Tibial nerve (tissue), 3 donors: ENCODE data around the gene TMCC1.

Experiments used
- POLR2A ChIP-seq, 2 donors: fragments of 450-650 bp; IDR thresholded peaks; one replicate each; pipeline ENCODE4 v1.6.1; 2017; ENCODE audit warnings: antibody characterized with exemption in 2 of 2, mild to moderate bottlenecking in 2 of 2, moderate library complexity in 2 of 2
- TF ChIP-seq, protein P1 (sequence below), 5 experiments: fragments of 200-600 bp in 3 of 5; fragments of 450-650 bp in 2 of 5; sonication (generic) in 3 of 5; IDR thresholded peaks; one replicate each; pipeline ENCODE4 v1.5.1; 2016 to 2019; ENCODE audit warnings: antibody characterized with exemption in 5 of 5, mild to moderate bottlenecking in 3 of 5, moderate library complexity in 2 of 5

GRCh38 chr3:129911261-129911861 lies 17.9 kb upstream of the TMCC1 start:
- TF ChIP-seq, protein P1, sequence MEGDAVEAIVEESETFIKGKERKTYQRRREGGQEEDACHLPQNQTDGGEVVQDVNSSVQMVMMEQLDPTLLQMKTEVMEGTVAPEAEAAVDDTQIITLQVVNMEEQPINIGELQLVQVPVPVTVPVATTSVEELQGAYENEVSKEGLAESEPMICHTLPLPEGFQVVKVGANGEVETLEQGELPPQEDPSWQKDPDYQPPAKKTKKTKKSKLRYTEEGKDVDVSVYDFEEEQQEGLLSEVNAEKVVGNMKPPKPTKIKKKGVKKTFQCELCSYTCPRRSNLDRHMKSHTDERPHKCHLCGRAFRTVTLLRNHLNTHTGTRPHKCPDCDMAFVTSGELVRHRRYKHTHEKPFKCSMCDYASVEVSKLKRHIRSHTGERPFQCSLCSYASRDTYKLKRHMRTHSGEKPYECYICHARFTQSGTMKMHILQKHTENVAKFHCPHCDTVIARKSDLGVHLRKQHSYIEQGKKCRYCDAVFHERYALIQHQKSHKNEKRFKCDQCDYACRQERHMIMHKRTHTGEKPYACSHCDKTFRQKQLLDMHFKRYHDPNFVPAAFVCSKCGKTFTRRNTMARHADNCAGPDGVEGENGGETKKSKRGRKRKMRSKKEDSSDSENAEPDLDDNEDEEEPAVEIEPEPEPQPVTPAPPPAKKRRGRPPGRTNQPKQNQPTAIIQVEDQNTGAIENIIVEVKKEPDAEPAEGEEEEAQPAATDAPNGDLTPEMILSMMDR (IDR thresholded peaks at IDR 0.05) = no peak
- no peak for TF ChIP-seq POLR2A (IDR thresholded peaks at IDR 0.05)
